GM19025 (cell line): Measurements from ENCODE around the gene PLAU.
"Not testable (repeated sequence)": the region's sequence is repeated elsewhere in the genome, so short reads cannot be mapped to it uniquely, and the experiment has no call there.

ENCODE experiments used
- ATAC-seq: cut with Tn5 transposase; IDR thresholded peaks from one replicate; pipeline ENCODE4 v1.9.1; 2021; ENCODE audit warnings: mild to moderate bottlenecking, low read depth, moderate library complexity; ENCODE audit not compliant: unreplicated experiment

Gene PLAU

DNA sequence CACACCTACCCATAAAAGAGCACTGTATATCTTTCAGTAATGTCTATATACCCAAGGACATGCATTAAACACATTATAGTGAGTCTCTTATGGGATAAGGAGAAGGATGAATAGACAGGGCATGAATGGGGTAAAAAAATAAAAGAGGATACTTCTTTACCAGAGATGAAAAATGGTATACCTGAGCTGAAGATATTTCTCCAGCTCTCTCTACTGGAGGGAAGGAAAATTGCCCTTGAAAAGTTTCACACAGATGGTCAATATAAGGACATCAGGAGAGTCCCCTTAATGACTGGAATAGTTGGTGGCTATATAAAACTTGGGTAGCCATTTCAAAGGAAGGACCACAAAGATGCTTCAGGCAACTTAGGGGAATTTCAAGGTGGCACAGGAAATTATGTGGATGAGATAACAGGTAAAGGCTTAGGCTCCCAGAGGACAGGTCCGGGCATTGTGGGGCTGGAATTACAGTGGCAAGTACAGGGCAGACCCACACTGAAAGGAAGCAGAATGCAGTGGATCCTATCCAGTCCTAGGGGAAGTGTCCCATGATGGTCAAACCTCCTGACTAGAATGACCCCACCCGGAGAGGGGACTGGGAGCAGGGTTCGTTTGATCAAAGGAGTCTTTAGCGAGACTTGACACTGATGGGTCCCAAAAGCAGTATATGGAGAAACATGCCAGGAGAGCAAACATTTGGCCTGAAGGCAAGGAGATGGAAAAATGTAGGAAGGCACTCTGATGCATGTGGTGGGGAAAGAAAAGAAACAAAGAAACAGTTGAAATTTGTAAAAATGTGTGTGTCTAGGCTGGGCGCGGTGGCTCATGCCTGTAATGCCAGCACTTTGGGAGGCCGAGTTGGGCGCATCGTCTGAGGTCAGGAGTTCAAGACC is 35.6 kb downstream of the PLAU start:
- ATAC-seq, result no peak

DNA sequence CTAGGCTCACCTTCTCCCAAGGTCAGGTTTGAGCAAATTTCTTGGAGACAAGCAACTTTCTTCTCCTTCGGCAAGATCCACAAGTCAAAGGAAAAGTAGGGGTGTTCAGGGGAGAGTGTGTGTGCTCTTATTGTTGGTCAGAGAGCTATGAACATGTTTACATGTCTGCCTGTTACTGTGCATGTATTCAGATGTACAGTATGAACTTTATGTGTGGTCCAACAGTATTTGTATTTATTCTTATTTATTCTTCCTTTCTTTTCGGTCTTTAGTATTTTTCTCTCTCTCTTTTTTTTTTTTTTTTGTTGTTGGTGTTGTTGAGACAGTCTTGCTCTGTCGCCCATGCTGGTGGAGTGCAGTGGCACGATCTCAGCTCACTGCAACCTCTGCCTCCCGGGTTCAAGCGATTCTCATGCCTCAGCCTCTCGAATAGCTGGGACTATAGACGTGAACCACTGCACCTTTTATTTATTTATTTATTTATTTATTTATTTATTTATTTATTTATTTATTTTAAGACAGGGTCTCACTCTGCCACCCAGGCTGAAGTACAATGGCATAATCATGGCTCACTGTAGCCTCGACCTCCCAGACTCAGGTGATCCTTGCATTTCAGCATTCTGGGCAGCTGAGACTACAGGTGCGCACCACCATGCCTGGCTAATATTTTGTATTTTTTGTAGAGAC is 38.2 kb downstream of the PLAU start:
- no peak for ATAC-seq

DNA sequence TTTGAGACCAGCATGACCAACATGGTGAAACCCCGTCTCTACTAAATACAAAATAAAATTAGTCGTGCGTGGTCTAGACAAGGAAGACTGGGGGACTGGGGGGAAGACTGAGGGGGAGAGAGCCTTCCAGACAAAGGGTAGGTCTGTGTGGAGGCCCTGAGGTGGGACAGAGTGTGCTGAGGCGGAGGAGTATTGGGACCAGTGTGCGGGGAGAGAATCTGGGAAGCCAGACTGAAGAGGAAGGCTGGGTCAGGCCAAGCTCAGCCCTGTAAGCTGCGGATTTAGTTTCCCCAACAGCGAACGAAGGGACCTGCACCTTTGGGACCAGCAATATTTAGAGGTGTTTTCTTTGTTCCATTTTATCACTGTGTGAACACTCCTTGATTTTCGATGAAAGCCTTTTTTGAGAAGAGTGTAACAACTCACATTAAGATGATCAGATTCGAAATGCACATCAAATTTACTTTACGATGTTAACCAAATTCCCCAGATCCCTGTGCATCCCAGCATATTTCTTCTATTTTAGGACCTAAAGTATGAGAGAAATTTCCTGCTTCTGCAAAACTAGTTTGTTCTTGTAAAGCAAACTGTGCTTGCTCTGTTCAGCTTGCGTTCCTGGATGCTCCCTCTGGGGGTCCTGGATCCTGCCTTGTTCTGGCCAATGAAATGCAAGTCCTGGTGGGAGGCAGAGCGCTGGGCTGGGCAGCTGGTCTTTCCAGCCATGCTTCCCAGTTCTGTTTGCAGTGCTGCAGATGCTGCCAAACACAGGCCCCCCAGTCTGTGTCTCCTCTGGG is 39.4 kb downstream of the PLAU start:
- ATAC-seq, result no peak

DNA sequence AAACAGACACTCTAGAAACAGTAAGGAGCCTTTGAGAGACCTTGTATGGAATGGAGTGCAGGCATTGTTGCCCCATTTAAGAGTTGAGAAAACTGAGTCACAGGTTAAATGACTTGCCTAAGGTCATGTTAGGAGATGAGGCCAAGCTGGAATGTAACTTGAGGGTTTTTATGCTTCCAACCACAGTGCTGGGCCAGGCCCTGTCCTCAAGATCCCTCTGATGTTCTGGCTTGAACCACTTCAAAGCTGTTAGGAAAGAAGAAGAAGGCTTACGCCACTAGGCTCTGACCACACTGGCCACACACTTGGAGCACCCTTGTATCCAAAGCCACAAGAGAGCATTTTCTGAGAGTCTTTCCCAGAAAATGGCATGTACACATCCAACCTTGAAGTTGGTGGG is 42.7 kb downstream of the PLAU start:
- ATAC-seq, result no peak

DNA sequence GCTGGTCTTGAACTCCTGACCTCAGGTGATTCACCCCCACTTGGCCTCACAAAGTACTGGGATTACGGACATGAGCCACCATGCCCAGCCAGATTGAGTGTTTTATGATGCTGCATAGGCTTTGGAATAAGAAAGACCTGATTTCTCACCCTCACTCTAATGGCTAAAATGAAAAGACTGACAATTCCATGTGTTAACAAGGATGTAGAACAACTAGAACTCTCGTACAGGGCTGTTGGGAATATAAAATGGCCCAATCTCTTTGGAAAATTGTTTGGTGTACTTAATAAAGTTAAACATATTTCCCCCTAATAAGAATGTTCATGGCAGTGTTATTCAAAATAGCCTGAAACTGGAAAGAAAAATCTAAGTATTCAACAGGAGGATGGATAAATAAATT is 43.8 kb downstream of the PLAU start:
- ATAC-seq, result no peak

DNA sequence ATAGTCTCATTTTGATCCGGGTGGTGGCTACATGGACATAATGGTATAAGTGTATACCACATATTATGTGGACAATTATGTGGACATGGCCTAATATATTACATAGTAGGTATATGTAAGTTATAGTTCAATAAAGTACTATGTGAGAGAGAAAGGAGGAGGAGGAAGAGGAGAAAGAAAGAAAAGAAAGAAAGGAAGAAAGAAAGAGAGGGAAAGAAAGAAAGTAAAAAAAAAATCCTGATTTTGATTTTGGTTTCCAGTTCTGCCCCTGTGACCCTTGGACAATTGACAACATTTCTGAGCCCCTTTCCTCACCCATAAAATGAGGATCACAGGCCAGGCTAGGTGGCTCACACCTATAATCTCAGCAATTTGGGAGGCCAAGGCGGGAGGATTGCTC is 44.8 kb downstream of the PLAU start:
- ATAC-seq, result no peak

DNA sequence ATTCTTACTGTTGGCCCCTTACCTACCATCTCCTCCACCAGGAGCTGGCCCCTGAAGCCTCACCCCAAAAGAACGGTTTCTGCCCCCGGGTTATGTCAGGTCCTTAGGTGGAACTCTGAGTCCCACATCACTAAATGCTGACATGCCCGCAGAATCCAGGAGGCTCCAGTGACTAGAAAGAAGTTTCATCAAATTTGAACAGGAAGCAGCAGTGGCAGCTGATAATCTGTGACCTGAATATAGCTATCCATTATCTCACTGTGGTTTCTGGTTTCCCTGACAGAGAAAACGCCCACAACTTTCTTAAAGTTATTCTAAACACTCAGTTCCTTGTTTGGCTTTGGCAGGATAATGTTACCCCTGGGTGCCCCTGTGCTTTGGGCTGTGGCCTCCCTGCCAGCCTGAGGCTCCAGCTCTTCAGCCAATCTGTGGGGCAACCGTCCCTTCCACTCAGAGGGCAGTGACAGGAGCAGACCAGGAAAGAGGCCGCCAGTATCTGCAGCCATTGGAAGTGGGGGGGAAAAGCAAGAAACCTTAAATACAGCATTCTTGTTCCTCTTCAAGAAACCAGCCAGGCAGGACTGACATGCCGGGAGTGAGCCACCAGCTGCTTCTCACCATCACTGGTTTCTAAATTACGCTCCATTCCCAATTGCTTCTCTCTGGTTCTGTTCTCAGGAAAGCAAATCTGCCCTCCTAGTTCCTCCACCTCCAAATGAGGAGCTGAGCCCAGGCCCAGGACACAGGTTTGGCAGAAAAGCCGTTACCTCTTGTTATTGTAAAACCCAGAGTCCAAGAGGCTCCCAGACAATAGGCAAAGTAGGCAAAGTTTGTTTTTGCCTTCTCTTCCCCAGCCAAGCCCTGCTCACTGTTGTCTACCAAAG is 45.8 kb downstream of the PLAU start:
- ATAC-seq, result peak; percentile 36

DNA sequence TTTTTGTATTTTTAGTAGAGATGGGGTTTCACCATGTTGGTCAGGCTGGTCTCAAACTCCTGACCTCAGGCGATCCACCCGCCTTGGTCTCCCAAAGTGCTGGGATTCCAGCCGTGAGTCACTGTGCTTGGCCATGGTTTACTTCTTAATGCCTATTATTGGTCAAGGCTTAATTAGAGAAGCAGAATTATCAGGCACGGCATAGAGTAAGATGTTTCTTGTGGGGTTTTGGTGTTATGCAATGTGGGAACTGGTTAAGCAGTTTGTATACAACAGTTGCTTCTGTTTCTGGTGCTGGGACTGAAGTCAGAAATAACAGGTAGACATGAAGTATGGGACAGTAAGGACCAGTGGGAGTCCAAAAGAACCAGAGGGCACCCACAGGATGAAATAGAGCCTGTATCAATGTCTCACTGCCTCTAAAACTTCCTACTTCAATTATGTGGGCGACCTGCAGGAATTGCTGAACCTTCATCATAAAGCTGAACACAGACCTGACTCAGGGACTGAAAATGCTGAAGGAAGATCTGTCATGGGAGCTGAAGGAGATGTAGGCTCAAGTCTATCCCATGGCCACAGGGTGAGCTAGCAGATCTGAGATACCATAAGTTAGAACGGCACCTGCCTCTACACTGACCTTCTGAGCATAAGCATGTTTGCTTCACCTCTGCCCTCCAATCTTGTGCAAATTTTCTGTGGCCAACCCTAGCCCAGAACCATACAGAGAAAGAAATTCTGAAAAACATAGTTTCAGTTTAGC is 48.7 kb downstream of the PLAU start:
- ATAC-seq, result no peak

DNA sequence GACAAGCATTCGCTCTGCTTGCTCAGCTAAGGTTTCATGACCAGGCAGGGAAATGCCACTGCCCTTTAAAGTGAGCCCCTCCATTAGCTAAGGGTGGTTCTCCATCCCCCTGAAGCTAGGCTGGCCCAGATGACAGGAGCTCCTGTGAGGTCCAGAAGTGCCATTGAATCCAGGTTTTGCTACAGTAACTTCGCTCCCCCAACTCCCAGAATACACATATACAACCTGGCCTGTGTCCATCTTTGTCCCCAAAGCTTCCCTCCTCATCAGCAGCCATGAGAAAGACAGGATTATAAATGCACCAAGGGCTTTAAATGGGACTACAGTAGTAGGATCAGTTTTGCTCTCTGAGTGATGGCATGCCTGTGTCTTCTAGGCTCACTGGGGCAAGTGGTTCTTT is 51.5 kb downstream of the PLAU start:
- ATAC-seq, result no peak

DNA sequence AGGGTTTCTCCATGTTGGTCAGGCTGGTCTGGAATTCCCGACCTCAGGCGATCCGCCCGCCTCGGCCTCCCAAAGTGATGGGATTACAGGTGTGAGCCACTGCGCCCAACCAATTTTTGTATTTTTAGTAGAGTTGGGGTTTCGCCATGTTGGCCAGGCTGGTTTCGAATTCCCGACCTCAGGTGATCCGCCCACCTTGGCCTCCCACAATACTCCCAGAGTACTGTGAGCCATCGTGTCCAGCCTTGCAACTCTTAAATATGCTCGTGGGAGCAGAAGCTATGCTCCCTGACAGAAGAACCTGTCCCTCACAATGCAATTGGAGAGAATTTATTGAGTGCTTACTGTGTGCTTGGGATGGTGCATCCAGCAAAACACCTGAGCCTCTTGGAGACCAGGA is 52.6 kb downstream of the PLAU start:
- ATAC-seq, result not testable (repeated sequence)

DNA sequence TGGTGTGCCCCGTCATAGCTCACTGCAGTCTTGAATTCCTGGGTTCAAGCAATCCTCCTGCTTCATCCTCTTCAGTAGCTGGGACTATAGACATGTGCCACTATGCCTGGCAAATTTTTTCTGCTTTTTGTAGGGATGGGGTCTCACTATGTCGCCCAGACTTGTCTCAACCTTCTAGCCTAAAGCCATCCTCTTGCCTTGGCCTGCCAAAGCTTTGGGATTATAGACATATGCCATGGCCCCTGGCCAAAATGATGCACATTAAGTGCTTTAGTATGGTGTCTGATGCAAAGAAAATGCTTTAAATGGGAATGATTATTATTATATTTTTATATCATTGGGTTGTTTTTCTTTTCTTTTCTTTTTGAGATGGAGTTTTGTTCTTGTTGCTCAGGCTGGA is 53.8 kb downstream of the PLAU start:
- no peak for ATAC-seq

DNA sequence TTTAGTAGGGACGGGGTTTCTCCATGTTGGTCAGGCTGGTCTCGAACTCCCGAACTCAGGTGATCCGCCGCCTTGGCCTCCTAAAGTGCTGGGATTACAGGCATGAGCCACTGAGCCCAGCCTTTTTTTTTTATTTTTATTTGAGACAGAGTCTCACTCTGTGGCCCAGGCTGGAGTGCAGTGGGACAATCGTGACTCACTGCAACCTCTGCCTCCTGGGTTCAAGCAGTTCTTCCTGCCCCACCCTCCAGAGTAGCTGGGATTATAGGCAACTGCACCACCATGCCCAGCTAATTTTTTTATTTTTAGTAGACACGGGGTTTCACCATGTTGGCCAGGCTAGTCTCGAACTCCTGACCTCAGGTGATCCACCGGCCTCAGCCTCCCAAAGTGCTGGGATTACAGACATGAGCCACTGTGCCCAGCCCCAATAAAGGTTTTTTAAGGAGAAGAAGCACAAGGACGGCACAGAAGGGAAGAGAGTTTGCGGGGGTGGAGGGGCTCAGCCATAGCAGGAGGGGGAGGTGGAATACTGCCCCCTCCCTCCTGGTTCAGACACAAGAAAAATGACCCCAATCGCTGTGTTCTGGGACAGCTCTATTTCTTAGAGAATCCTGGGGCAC is 54.4 kb downstream of the PLAU start:
- ATAC-seq, result not testable (repeated sequence)

DNA sequence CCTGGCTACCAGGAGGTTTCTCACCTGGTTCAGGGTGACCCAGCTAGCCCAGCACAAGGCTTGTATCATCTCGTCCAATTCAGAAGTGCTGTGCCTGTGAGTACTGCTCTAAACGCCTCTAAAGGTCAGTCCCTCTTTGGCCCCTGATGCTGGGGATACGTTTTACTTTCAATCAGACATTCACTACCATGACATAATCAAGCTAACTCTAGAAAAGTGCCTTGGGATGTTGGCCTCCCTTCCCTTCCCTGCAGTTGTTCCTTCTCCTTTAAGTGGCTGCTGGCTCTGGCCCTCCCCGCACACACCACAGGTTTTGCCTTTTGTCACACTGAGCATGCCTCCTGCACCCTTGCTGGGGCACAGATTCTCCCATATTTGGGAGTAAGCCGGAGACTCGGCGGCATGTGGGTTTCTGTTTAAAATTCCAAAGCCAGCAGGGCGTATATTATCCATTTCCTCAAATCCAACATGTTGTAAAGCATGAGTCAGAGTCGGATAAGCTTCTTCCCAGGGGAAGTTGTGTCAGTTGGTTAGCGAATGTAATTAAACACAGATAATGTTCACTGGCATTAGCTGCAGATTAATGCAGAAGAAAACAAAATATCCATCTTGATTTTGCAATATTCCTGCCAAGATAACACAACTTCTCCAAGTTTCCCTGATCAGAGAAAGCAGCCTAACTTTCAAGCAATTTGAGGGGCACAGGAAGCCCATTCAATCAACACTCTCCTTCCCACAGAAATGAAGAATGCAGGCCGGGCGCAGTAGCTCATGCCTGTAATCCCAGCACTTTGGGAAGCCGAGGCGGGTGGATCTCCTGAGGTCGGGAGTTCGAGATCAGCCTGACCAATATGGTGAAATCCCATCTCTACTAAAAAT is 55.2 kb downstream of the PLAU start:
- no peak for ATAC-seq

DNA sequence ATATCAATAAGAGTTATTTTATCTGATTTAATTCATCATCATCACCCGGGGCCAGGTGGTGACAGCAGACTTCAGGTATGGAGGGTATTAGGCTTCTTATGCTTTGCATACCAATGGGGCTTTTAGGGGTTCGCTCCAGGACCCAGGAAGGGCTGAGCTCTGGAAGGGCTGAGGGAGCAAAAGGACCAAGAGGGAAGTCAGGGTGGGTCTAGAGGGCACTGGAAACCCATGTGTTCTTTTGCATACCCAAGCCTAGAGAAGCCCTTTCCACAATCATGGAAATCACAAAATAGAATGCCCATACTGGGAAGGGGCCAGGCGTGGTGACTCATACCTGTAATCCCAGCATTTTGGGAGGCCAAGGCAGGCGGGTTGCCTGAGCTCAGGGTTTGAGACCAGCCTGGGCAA is 56.1 kb downstream of the PLAU start:
- no peak for ATAC-seq
